ENCODE data around the gene CNTN1.

The CNTN1 gene

GRCh38 chr12:40963751-40964150 lies 271.5 kb downstream of the CNTN1 start:
- Histone ChIP-seq H3K36me3 (ENCODE audit: control insufficient read depth in 2 of 2, insufficient read depth in 1 of 2, low read length in 2 of 2) (no peaks in the 10 kb centered on the region), H3K4me3 (ENCODE audit: low read depth, low read length) (no peak overlapping the region), H3K27ac (ENCODE audit: extremely low read depth, low read depth, low read length) (no peak overlapping the region), H3K9me3 (ENCODE audit: control insufficient read depth, insufficient read depth, low read depth, low read length) (no peaks in the 10 kb centered on the region), H3K4me1 (ENCODE audit: control insufficient read depth, insufficient read depth, low read length) (peaks cover 12% of the 10 kb centered on the region; the same call in 1 of the 2 replicates)
- no peak for TF ChIP-seq ZNF184 (tag by site-specific recombination; IDR thresholded peaks at IDR 0.05)
- TF ChIP-seq ZNF473 (tag by site-specific recombination; IDR thresholded peaks at IDR 0.05) = no peak
- no peak for TF ChIP-seq ZNF624 (tag by site-specific recombination; IDR thresholded peaks at IDR 0.05)
- no peak for TF ChIP-seq SP3 (tag by site-specific recombination; IDR thresholded peaks at IDR 0.05)
- no peak for TF ChIP-seq ZBTB48 (tag by site-specific recombination; IDR thresholded peaks at IDR 0.05)
- TF ChIP-seq ZSCAN30 (tag by site-specific recombination; IDR thresholded peaks at IDR 0.05) = no peak
- TF ChIP-seq MYNN (tag by site-specific recombination; IDR thresholded peaks at IDR 0.05; ENCODE audit: borderline replicate concordance) = no peak
- TF ChIP-seq ZNF211 (tag by site-specific recombination; IDR thresholded peaks at IDR 0.05; ENCODE audit: low read depth) = no peak
- TF ChIP-seq ZNF354C (tag by site-specific recombination; IDR thresholded peaks at IDR 0.05; ENCODE audit: borderline replicate concordance, low read depth) = no peak
- no peak for TF ChIP-seq MZF1 (tag by site-specific recombination; IDR thresholded peaks at IDR 0.05; ENCODE audit: borderline replicate concordance)
- TF ChIP-seq ZNF530 (tag by site-specific recombination; IDR thresholded peaks at IDR 0.05; ENCODE audit: low read depth) = no peak
- TF ChIP-seq ZNF660 (tag by site-specific recombination; IDR thresholded peaks at IDR 0.05) = no peak
- no peak for TF ChIP-seq ZNF645 (tag by site-specific recombination; IDR thresholded peaks at IDR 0.05)
- no peak for TF ChIP-seq ZFP69B (tag by site-specific recombination; IDR thresholded peaks at IDR 0.05)
- CTCF ChIA-PET = no interaction called here
- POLR2A ChIA-PET = no interaction called here

GRCh38 chr12:40969796-40970195 lies 277.6 kb downstream of the CNTN1 start:
- Histone ChIP-seq H3K4me3 (ENCODE audit: low read depth, low read length) (no peak overlapping the region), H3K36me3 (ENCODE audit: control insufficient read depth in 2 of 2, insufficient read depth in 1 of 2, low read length in 2 of 2) (no peaks in the 10 kb centered on the region), H3K27ac (ENCODE audit: extremely low read depth, low read depth, low read length) (no peak overlapping the region), H3K4me1 (ENCODE audit: control insufficient read depth, insufficient read depth, low read length) (no peaks in the 10 kb centered on the region), H3K9me3 (ENCODE audit: control insufficient read depth, insufficient read depth, low read depth, low read length) (no peaks in the 10 kb centered on the region)
- POLR2A ChIA-PET = no interaction called here
- CTCF ChIA-PET = interaction anchor here (0.7 to 1.3 kb wide), 4 partner anchors 12 to 734 kb away, joined by 3 to 4 read pairs (median 4); no protein-coding TSS in a partner anchor
- TF ChIP-seq ZBTB10 (tag by site-specific recombination; IDR thresholded peaks at IDR 0.05) (no peak), ZFP41 (tag by site-specific recombination; IDR thresholded peaks at IDR 0.05; ENCODE audit: borderline replicate concordance) (no peak), ZNF843 (tag by site-specific recombination; IDR thresholded peaks at IDR 0.05) (no peak), ZNF670 (tag by site-specific recombination; IDR thresholded peaks at IDR 0.05; ENCODE audit: low read depth) (no peak), EGR2 (tag by site-specific recombination; IDR thresholded peaks at IDR 0.05; ENCODE audit: low read depth) (no peak), ZNF791 (tag by site-specific recombination; IDR thresholded peaks at IDR 0.05) (no peak), ZNF610 (tag by site-specific recombination; IDR thresholded peaks at IDR 0.05; ENCODE audit: borderline replicate concordance) (no peak), REST (tag by site-specific recombination; IDR thresholded peaks at IDR 0.05) (no peak), ZBTB7A (tag by site-specific recombination; IDR thresholded peaks at IDR 0.05; ENCODE audit: low read depth) (no peak)

All from HEK293 (cell line).